Upper lobe of left lung (tissue), 6 donors: ENCODE measurements around the gene EMILIN1. TPM values are rescaled to one million over a fixed set of nuclear protein-coding genes. Genes with fewer than 3 reads are reported as not detected.
A peak's percentile ranks its signal among the peaks of the same experiment; 100 is the strongest.

Experiments used
- ATAC-seq, 2 donors: fragments of 200-7000 bp; cut with Tn5 transposase; one replicate each; pipeline ENCODE4 v1.9.1; 2022; ENCODE audit warnings: mild to moderate bottlenecking in 2 of 2, moderate library complexity in 2 of 2; ENCODE audit not compliant: low FRiP score in 2 of 2
- DNase-seq, 2 donors: peaks; one replicate each; pipeline ENCODE4 v3.0.0-alpha.2; 2019 to 2020
- H3K27ac ChIP-seq, 4 donors: fragments of 200-600 bp; sonication (generic); one replicate each; pipeline ENCODE4 v1.5.1; 2016 to 2019
- H3K27me3 ChIP-seq, 4 donors: fragments of 200-600 bp; sonication (generic); one replicate each; pipeline ENCODE4 v1.5.1; 2017 to 2019
- H3K36me3 ChIP-seq, 4 donors: fragments of 200-600 bp; sonication (generic); one replicate each; pipeline ENCODE4 v1.5.1; 2016 to 2019
- H3K4me1 ChIP-seq, 4 donors: fragments of 200-600 bp; sonication (generic); one replicate each; pipeline ENCODE4 v1.5.1; 2018 to 2019
- H3K4me3 ChIP-seq, 4 donors: fragments of 200-600 bp; sonication (generic); one replicate each; pipeline ENCODE4 v1.5.1; 2017 to 2019; ENCODE audit warnings: mild to moderate bottlenecking in 2 of 4, moderate library complexity in 1 of 4
- H3K9me3 ChIP-seq, 4 donors: fragments of 200-600 bp; sonication (generic); one replicate each; pipeline ENCODE4 v1.5.1; 2018 to 2019
- CTCF ChIP-seq, 6 experiments: fragments of 450-650 bp in 4 of 6; fragments of 200-600 bp in 2 of 6; sonication (generic) in 2 of 6; IDR thresholded peaks; one replicate each; pipeline ENCODE4 v1.5.1; 2016 to 2019; ENCODE audit warnings: antibody characterized with exemption in 6 of 6
- EP300 ChIP-seq, 4 donors: sonication (generic); formaldehyde crosslinking; IDR thresholded peaks; one replicate each; pipeline ENCODE4 v1.5.1; 2017; ENCODE audit warnings: antibody characterized with exemption in 4 of 4, control low read depth in 2 of 4
- POLR2A ChIP-seq, 4 donors: fragments of 450-650 bp; IDR thresholded peaks; one replicate each; pipeline ENCODE4 v1.5.1; 2016 to 2017; ENCODE audit warnings: antibody characterized with exemption in 4 of 4, mild to moderate bottlenecking in 2 of 4
- POLR2AphosphoS5 ChIP-seq, 2 donors: sonication (generic); formaldehyde crosslinking; IDR thresholded peaks; one replicate each; pipeline ENCODE4 v1.5.1; 2017; ENCODE audit warnings: antibody characterized with exemption in 2 of 2
- WGBS, 2 donors: methylation state at CpG; one replicate each; pipeline ENCODE4 v1.1.5; 2017 to 2018; 5-methylcytosine and 5-hydroxymethylcytosine counted together
- total RNA-seq, 6 donors: library from RNA; depleted of rRNA in 4 of 6; stranded (reverse); fragments of >200 nt in 4 of 6; gene quantifications; one replicate each; pipeline versions ENCODE4 v1.1.0 to v1.2.1, GENCODE V29; 2016 to 2021
- donor health status: DM: no; HTN: no; CAD: no; lungs with moderate emphysema.
- donor health status: DM: no; HTN: yes; CAD: no; lungs with severe emphysema.

EMILIN1 gene
- total RNA-seq, 6 donors from 2014 or later = 20.7 to 158 (median 49.0) TPM

- TF ChIP-seq POLR2AphosphoS5 (IDR thresholded peaks at IDR 0.05) (peak; percentile 73 to 77), POLR2A (IDR thresholded peaks at IDR 0.05) (peak in 3 of 4 donors; percentile 26 to 80 (median 66)), CTCF (IDR thresholded peaks at IDR 0.05) (peak; percentile 95 to 99 (median 99)), EP300 (IDR thresholded peaks at IDR 0.05) (no peak)
- Histone ChIP-seq H3K27ac (peak overlapping the region; percentile 90 to 92 (median 91)), H3K4me3 (peak overlapping the region; percentile 44 to 88 (median 70)), H3K27me3 (no peaks in the 10 kb centered on the region), H3K4me1 (peaks cover 26 to 40% (median 31%) of the 10 kb centered on the region in 4 donors), H3K36me3 (no peaks in the 10 kb centered on the region), H3K9me3 (no peaks in the 10 kb centered on the region)
- 0% methylated on average over 50 of the region's 81 CpGs; no CpG with 5 or more reads in 1 of the 2 donors for WGBS, 2 donors
- DNase-seq = peak; percentile 97 to 100
- ATAC-seq = peak; percentile 95 to 97
Observed at GRCh38 chr2:27086090-27086723, 7.8 kb downstream of the EMILIN1 start.

DNA sequence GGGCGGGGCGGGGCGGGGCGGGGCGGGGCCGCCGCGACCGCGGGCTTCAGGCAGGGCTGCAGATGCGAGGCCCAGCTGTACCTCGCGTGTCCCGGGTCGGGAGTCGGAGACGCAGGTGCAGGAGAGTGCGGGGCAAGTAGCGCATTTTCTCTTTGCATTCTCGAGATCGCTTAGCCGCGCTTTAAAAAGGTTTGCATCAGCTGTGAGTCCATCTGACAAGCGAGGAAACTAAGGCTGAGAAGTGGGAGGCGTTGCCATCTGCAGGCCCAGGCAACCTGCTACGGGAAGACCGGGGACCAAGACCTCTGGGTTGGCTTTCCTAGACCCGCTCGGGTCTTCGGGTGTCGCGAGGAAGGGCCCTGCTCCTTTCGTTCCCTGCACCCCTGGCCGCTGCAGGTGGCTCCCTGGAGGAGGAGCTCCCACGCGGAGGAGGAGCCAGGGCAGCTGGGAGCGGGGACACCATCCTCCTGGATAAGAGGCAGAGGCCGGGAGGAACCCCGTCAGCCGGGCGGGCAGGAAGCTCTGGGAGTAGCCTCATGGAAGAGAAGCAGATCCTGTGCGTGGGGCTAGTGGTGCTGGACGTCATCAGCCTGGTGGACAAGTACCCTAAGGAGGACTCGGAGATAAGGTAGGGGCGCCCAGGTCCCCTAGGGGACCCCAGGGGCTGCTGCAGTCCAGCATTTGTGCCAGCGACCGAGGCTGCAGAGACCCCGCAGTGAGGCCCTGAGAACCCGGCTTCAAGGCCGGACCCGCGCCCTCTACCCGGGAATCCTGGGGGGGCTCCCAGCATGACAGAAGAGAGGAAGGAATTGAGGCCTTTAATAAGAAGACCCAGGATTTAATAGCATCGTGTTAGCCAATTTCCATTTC is 8.5 kb downstream of the EMILIN1 start, which contains the start of gene KHK:
Gene KHK, plus strand, starts transcription at position 49 of the 870 bp plus-strand sequence. Its CDS starts 488 bp downstream, at position 537.
- TF ChIP-seq CTCF (IDR thresholded peaks at IDR 0.05) = no peak
- TF ChIP-seq EP300 (IDR thresholded peaks at IDR 0.05) = no peak
- no peak for TF ChIP-seq POLR2AphosphoS5 (IDR thresholded peaks at IDR 0.05)
- 14 to 25% methylated on average over 27 to 34 of the region's 54 CpGs for WGBS, 2 donors
- peak within 1 kb of the TSS; percentile 44 to 88 (median 70) for H3K4me3 ChIP-seq
- H3K4me1 ChIP-seq = peaks cover 19 to 33% (median 25%) of the 10 kb centered on the region in 4 donors
- no peaks in the 10 kb centered on the region for H3K36me3 ChIP-seq
- no peaks in the 10 kb centered on the region for H3K27me3 ChIP-seq
- no peaks in the 10 kb centered on the region for H3K9me3 ChIP-seq
- DNase-seq = peak; percentile 59 to 86
- H3K27ac ChIP-seq = peak within 1 kb of the TSS; percentile 90 to 92 (median 91)
- peak in 1 of 2 donors; percentile 14 for ATAC-seq

GRCh38 chr2:27087823-27088410 is 9.5 kb downstream of the EMILIN1 start:
- Histone ChIP-seq H3K27ac (no peak overlapping the region), H3K4me1 (peaks cover 13 to 23% (median 18%) of the 10 kb centered on the region in 4 donors), H3K4me3 (no peak overlapping the region), H3K36me3 (no peaks in the 10 kb centered on the region), H3K27me3 (no peaks in the 10 kb centered on the region), H3K9me3 (no peaks in the 10 kb centered on the region)
- ATAC-seq = no peak
- TF ChIP-seq POLR2A (IDR thresholded peaks at IDR 0.05) = no peak
- TF ChIP-seq EP300 (IDR thresholded peaks at IDR 0.05) = no peak
- no peak for TF ChIP-seq CTCF (IDR thresholded peaks at IDR 0.05)
- no peak for TF ChIP-seq POLR2AphosphoS5 (IDR thresholded peaks at IDR 0.05)
- WGBS, 2 donors = 87 to 92% methylated on average over 5 of the region's 5 CpGs
- no peak for DNase-seq

DNA sequence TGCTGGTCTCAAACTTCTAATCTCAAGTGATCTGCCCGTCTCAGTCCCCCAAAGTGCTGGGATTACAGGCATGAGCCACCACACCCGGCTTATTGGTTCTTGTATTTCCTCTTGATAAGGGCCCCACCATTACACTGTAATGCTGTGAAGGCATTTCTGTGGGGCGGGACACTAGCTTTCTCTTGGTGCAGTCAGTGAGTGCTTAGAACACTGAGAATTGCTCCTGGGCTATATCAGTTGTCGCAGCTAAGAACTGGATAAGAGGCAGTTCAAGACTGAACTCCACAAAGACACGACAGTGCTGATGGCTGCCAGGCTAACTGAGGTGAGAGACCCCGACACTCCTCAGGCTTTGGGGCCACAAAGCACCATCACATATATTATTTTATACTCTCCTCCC is 10.2 kb downstream of the EMILIN1 start:
- ATAC-seq (no peak), DNase-seq (no peak)
- TF ChIP-seq EP300 (IDR thresholded peaks at IDR 0.05) (no peak), CTCF (IDR thresholded peaks at IDR 0.05) (no peak)
- Histone ChIP-seq H3K4me1 (peaks cover 13 to 21% (median 18%) of the 10 kb centered on the region in 4 donors), H3K4me3 (no peak overlapping the region), H3K9me3 (no peaks in the 10 kb centered on the region), H3K27me3 (no peaks in the 10 kb centered on the region), H3K36me3 (no peaks in the 10 kb centered on the region), H3K27ac (no peak overlapping the region)
- 97 to 98% methylated on average over 6 of the region's 6 CpGs for WGBS, 2 donors
